ENCODE data around the gene MUC12. TPM values are rescaled to one million over a fixed set of nuclear protein-coding genes. Genes with fewer than 3 reads are reported as not detected.

MUC12 gene
- total RNA-seq, 1 experiment from 2014 or later, result 0.64 TPM

GRCh38 chr7:100946766-100947365, 22.5 kb upstream of the MUC12 start (continued):
- no peak for TF ChIP-seq ATF3 (IDR thresholded peaks at IDR 0.05)
- no peak for TF ChIP-seq SP1 (IDR thresholded peaks at IDR 0.05; ENCODE audit: low read depth)

- intact Hi-C loops (cut with micrococcal nuclease), result no loop called here
- Histone ChIP-seq H3K4me1 (ENCODE audit: control insufficient read depth in 1 of 2, insufficient read depth in 2 of 2, low read length in 2 of 2) (no peaks in the 10 kb centered on the region), H4K20me1 (ENCODE audit: insufficient read depth) (no peaks in the 10 kb centered on the region), H3K27ac (ENCODE audit: low read depth, low read length) (no peak overlapping the region), H3K79me2 (ENCODE audit: insufficient read depth, low read length) (no peaks in the 10 kb centered on the region), H3K4me2 (ENCODE audit: low read length) (no peak overlapping the region), H3K9me3 (ENCODE audit: control insufficient read depth in 1 of 2, insufficient read depth in 1 of 2, low read depth in 1 of 2, low read length in 2 of 2) (peaks cover 0 to 3% of the 10 kb centered on the region in 2 experiments; a peak in 1 of 4 replicates), H3K9me2 (ENCODE audit: insufficient read depth) (no peaks in the 10 kb centered on the region), H3K27me3 (ENCODE audit: insufficient read depth, low read length) (peaks cover 4% of the 10 kb centered on the region; the same call in 1 of the 2 replicates), H3K9ac (ENCODE audit: low read length) (no peak overlapping the region), H3K4me3 (replicated peaks in 1 of 2; ENCODE audit: low read depth in 1 of 2, low read length in 2 of 2) (no peak overlapping the region), H2AFZ (ENCODE audit: low read depth, low read length, poor library complexity, severe bottlenecking) (no peak overlapping the region), H3K36me3 (ENCODE audit: control insufficient read depth in 1 of 2, insufficient read depth in 2 of 2, low read length in 2 of 2) (no peaks in the 10 kb centered on the region)
- no TSS peak for BruUV-seq (replicated peaks)
- DNase-seq (ENCODE audit: low read depth, low spot score) (no peak), ATAC-seq (no peak)
- POLR2A ChIA-PET, result no interaction called here
- CTCF ChIA-PET, result no interaction called here
- TF ChIP-seq ATF3 (IDR thresholded peaks at IDR 0.05), result no peak
- no peak for TF ChIP-seq ZBTB33 (IDR thresholded peaks at IDR 0.05; ENCODE audit: extremely low read depth, insufficient replicate concordance, low read length)
- TF ChIP-seq ZFX (IDR thresholded peaks at IDR 0.05), result no peak
- RAD21 ChIA-PET (ENCODE audit: low non-redundant PET in 1 of 2, low total read pairs in 2 of 2, uncharacterized antibody in 2 of 2, unreplicated experiment in 2 of 2), result no interaction called here
Measured at GRCh38 chr7:100947792-100948191, 21.6 kb upstream of the MUC12 start.

Measured in HCT116 (cell line).